Measurements from ENCODE around the gene WNT3.

The WNT3 gene

DNA sequence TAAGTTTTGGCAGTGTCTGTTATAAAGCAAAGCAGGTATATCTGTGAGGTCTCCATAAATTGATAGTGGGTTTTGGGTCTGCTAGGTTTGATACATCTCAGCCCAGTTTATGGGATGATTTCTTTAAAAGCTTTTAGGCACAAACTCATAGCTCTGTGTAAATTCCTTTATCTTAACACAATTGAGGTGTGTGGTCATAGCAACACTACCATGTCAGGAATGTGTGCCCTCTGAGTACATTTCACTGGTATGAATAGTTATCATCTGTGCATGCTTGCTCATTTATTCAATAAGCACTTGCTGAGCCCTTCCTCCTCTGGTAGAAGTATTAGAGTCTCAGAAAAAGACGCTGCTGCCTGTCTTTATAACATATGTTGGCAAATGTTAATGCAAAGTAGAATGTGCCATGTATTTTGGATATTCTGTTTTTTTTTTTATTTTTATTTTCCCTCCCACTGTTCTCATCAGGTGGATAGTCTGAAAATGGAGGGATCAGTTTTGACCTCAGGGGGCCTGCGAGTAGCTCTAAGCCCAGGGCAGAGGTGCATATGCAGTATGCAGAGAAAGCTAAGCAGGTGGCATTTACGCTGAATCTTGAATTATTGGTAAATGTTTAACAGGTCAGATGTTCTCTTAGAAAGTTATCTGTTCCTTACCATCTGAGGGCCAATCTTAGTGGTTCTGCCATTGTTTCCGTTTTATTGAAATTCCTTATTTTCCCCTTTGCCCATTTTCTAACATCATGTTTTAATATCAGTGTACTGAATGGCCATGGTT, 90.7 kb downstream of the WNT3 start:
- no peak for FAIRE-seq

DNA sequence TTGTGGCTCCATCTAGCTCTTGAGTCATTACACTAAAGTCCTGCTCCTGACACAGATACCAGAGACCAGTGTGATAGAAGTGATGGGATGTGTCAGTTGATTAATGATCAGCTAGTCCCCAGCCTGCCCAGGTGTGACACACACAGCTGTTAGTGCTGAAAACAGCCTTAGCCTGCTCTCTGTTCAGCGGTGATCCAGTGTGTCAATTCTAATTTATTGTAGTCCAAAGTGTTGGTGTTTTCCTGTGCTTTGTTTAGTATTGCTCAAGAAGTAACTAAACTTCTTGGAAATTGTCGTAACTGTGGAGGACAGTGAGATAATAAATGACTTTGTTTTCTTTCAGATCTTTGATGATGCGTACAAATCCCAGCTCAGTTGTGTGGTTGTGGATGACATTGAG, 92.3 kb downstream of the WNT3 start:
- no peak for FAIRE-seq

DNA sequence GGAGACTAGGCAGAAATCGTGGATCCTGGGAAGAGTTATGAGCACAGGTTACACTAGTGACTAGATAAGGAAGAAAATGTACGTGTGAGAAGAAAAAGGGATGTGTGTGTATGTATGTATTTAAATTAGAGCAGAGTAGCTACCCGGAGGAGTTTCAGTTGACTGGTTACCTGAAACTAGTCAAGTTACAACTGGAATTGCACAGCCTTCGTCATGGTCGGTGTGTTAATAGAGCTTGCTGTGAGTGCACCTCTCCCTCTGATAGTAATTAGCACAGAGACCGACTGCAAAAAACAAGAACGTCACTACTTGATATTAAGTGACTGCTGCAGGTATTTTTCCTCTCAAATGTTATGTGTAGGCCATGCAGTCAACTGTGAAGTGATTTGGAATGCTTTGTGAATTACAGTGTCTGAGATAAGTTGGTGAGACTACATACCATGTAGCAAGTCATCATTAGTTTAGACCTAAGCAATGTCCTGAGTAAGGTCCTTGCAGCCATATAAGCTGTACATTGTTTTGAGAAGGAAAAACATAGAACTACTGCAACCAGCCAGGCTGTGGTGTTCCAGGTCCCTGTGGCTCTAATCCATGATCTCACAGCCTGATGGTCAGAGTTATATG, 95.7 kb downstream of the WNT3 start:
- no peak for FAIRE-seq

DNA sequence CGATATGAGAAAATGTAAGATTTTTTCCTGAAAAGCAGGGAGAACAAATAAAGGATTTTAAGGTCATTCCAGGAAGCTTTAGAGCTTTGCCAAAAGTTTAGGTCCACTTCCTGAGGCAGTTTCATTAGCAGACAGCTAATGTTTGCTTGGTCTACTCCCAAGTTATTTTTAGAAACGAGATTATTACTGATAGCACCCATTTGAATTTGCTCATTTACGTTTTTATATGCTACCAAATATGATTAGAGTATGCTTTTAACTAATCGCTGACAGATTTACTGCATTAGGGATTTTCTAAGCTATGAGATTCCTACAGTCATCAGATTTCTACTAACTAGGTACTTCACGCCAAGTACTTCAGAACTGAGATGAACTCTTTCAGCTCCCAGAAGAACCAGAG, 98.1 kb downstream of the WNT3 start:
- FAIRE-seq, result no peak

DNA sequence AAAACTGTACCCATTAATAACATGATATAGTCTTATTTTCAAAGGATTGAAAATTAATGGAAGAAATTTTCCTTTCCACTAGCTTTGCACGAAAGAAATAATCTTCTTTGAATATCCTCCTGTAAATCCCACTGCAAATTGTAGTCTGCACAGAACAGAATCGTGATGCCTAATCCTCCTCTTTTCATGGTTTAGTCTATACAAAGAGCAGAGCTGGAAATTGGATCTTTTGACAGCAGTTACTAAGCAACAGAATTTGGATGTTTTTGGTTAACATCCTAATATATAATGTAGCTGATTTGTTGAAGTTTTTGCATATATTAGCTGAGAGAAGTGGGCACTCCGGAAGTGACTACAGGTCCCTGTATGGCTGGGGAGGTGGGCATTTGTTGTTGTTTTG, 98.6 kb downstream of the WNT3 start:
- FAIRE-seq, result no peak

DNA sequence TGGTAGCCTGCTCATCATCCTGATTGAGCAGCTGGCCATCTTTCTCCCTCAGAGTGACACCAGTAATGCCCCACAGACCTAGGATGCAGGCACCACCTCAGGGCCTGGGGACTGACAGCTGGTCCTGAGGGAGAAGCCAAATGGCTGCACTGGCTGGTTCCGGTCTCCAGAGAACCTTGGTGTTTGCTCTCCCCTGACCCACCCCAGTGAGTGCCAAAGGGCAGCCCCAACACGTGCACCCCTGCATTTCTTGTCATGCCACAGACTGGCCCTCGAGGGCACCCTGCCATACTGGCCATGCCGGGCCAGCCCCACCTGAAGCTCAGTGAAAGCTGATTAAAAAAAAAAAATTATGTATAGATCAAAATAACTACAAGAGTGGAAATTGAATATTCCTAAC, 100.5 kb downstream of the WNT3 start:
- FAIRE-seq, result no peak

Measured in colon (tissue), 2 donors.